GM21529 (cell line): ENCODE data around the gene KLHL5.
"Not testable (repeated sequence)": the region's sequence is repeated elsewhere in the genome, so short reads cannot be mapped to it uniquely, and the experiment has no call there.

Source experiments
- ATAC-seq: cut with Tn5 transposase; IDR thresholded peaks from one replicate; pipeline ENCODE4 v1.9.1; 2021; ENCODE audit not compliant: unreplicated experiment

The KLHL5 gene

DNA sequence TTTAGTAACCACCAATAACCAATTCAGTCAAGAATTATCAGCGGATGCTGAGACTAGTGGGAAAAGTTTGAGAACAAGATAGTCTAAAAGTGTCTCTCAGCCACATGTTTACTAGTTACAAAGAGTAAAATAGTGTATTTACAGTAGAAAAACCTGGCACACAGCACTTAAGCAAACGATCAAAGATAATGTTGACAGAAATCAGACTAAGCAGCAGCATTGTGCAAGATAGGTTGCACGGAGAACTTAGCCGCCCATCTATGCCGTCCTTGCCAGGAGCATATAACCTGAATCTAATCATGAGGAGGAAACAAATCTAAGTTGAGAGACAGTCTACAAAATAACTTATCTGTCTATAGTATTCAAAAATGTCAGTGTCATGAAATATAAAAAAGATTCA lies 35.3 kb downstream of the KLHL5 start:
- no peak for ATAC-seq

DNA sequence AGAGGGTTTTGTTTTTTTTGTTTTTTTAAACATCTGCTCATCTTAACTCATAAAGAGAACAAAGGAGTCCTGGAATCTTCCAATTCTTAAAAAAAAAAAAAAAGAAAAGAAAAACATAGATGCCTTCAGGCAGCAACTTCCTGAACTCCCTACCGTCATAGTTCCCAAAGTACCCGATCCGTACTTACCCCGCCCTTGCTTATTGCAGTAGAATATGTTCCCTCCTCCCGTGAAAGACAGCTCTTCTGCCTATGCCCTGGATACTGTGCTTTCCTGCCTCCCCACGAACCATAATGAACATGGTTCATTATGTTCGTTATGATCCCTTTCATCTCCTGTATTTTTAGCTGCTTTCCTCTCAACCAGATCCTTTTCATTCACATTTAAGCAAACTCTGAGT lies 40.3 kb downstream of the KLHL5 start:
- ATAC-seq, result no peak

DNA sequence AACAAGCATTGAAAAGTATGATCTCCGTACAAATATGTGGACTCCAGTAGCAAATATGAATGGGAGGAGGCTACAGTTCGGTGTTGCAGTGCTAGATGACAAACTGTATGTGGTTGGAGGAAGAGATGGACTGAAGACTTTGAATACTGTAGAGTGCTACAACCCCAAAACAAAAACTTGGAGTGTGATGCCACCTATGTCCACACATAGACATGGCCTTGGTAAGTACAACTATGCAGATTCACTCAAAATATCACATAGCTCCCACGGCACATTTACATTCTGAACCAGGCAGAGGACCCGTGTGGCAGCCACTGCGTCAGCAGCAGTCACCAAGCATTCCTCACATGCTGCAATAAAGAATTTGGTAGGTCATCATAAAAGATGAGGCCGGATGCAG lies 41.3 kb downstream of the KLHL5 start:
- no peak for ATAC-seq

DNA sequence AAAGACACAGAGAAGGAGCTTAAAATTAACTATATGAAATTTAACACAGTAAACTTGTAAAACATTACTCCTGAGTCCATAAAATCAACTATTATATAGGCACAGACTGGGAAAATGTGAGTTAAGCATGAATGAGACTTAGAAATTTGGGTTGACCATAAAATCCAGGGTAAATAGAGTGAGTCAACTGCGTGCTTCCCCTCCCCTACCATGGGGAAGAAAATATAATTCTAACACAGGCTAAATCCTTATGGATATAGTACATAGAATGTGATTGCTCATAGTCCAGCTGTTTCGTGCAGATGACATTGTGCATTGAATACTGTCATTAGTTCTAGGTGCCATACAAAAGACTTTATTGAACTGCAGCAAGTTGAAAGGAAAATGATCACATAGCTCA lies 42.2 kb downstream of the KLHL5 start:
- ATAC-seq, result no peak

DNA sequence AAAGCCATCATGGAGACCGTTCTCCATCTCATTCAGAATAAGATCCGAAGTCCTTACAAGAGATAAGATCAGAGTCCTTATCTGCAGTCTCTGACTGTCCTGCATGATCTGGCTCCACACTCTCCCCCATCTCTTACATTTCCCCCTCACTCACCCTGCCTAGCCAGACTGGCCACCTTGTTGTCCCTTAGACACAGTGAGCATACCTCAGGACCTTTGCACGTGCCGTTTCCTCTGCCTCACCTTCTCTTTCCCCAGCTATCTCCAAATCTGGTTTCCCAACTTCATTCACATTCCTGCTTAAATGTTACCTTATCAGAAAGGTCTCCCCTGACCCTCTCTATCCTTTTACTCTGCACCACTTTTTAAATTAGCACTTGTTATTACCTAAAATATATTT lies 44.0 kb downstream of the KLHL5 start:
- no peak for ATAC-seq

DNA sequence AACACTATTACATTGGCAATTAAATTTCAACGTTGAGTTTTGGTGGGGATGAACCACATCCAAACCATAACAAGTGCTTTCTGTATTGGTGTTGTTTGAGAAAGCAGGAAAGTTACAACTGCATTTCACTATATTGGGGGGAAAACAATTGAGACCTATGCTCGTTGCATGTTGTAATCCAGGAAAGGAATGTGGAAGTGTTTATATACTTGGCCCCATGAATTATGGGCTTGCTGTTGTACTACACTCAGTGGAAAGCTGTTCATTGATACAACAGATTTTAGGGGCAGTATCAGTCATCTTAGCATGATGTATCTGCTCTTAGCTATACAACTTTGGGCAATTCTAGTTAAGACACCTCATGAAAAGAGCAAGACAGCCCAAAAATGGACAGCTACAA lies 52.4 kb downstream of the KLHL5 start:
- no peak for ATAC-seq

DNA sequence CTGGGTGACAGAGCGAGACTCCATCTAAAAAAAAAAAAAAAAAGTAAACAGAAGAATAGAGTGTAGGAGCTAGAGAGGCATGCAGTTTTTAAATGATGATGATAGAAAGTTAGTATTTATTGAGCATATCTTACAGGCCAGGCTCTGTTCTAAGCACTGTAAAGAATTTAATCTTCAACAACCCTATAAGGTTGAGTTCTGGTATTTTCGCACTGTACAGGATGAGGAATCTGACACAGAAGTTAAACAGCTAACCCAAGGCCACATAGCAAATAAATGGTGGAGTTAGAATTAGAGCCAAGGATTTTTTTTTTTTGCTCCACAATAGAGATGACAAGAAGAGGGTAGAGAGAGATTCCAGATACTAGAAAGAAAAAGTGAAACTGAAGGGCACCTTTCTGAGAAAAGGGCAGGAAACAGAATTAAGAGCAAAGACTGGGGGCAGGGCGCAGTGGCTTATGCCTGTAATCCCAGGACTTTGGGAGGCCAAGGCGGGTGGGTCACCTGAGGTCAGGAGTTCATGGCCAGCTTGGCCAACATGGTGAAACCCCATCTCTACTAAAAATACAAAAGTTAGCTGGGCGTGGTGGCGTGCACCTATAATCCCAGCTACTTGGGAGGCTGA lies 56.1 kb downstream of the KLHL5 start:
- ATAC-seq, result no peak

DNA sequence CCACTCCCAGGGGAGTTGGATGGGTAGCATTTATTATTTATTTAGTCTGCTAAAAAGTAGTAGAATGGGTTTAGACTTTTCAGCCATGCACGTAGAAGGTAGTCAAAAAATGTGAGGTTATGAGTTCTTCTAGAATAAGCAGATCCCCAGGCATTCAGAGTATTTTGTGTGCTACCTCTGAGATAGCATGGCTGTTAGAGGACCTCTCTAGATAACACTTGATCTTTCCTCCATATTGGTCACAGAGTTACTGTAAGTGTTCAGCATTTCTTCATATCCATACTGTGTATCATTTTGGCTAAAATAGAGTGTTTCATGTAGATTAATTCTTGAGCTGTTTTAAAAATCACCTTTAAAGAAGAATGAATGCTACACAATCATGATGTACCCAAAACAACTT lies 58.4 kb downstream of the KLHL5 start:
- no peak for ATAC-seq

DNA sequence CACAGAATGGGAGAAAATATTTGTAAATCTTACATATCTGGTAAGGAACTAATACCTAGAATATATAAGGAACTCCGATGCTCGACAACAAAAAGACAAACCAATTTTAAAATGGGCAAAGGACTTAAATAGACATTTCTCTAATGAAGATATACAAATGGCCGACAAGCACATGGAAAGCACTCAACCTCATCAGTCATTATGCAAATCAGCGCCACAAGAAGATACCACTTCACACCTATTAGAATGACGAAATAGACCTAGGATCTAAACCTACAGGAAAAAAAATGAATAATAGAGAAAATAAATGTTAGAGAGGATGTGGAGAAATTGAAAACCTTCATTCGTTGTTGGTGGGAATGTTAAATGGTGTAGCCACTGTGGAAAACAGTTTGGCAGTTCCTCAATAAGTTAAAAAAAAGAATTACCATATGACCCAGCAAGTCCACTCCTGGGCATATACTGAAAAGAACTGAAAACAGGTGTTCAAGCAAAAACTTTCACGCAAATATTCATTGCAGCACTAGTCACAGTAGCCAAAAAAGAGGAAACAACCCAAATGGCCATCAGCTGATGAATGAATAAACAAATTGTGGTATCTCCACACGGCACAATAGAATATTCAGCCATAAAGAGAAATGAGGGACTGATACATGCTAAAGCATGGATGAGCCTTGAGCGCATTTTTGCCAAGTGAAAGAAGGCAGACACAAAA lies 63.0 kb downstream of the KLHL5 start:
- ATAC-seq, result peak; percentile 71

DNA sequence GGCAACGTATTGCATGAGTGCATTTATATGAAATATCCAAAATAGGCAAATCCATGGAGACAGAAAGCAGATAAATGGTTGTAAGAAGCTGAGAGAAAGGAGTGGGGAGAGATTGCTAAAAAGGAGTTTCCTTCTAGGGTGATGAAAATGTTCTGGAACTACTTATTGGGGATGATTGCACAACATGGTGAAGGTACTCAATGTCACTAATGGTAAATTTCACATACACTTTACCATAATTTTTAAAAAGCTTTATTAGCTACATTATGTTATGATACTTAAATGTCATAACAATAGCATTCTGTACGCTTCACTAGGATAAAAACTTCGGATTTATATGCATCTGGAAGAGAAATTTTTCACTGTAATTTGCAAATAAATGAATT lies 63.6 kb downstream of the KLHL5 start:
- no peak for ATAC-seq

DNA sequence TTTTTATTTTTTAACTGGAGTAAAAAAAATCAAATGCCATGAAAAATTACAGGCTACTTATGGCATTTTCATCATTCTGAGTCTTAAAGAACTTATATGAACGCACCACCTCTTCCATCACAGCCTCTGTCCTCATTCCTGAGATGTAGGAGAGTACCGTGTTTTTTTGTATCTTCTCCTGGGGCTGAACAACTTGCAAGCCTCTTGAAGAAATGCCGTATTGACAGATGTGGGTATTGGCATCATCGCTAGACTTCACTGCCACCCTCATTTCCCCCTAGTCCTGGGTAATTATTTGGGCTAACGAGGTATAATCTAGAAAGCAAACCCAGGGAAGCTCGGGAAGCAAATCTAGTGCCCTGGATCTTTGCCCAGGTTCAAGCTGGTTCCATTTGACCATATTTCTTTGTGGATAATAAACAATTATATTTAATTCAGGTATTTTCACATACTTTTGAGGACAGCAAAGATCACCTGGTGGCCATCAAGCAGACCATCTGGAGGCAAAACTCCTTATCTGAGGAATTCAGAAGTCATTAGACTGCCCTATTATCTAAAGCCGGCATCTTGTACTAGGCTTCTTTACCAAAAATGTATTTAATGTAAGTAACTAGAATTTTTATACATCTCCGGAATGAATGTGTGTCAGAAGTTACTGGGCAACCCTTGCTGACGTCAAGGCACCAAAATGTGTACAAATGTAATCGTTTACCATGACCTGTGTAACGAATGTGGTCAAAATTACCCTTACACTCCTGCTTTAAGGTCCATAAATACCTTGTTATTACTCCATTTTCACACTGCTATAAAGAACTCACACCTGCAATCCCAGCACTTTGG lies 64.4 kb downstream of the KLHL5 start:
- no peak for ATAC-seq

DNA sequence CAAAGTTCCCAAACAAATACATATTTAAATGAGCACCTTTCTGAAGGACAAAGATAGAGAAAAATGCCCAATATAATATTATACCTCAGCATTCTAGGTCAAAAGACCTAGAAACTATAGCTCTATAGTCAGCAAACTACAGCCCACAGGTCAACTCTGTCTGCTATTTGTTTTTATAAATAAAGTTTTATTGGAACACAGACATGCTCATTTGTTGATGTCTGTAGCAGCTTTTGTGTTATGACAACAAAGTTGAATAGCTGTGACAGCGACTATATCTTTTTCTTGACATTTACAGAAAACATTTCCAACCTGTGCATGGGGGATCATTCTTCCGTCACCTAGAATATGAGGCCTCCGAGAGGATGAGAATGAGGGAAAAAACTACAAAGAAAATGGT lies 71.6 kb downstream of the KLHL5 start:
- no peak for ATAC-seq

DNA sequence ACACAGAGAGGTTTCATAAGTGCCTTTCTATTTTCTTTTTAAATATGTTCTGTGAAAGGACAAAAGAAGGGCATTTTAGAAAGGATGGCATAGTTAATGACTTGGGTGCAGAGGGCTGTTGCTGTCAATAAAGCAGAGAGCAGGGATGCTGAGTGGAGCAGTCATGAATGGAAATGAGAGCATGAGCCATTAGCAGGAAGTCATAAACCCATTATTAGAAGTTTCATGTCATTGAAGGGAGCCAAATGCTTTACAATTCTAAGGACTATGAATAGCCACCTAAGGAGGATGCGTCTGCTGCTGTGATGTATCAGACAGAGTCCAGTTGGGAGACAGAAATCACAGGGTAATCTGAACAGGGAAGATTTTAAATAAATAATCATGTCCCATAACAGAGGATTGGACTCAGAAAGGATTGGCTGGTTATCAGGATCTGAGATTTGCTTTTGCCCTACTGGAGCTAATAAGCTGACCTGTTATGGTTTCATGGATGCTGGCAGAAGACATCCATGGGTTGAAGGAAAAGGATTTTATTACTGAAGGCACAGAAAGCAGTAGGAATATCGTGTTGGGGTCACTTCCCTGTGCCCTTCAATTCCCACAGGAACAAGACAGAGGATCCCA lies 72.8 kb downstream of the KLHL5 start:
- peak; percentile 30 for ATAC-seq

DNA sequence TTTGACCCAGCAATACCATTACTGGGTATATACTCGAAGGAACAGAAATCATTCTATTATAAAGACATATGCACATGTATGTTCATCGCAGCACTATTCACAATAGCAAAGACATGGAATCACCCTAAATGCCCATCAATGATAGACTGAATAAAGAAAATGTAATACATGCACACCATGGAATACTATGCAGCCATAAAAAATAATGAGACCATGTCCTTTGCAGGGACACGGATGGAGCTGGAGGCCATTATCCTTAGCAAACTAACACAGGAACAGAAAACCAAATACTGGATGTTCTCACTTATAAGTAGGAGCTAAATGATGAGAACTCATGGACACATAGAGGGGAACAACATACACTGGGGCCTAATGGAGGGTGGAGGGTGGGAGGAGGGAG lies 76.2 kb downstream of the KLHL5 start:
- ATAC-seq, result not testable (repeated sequence)

DNA sequence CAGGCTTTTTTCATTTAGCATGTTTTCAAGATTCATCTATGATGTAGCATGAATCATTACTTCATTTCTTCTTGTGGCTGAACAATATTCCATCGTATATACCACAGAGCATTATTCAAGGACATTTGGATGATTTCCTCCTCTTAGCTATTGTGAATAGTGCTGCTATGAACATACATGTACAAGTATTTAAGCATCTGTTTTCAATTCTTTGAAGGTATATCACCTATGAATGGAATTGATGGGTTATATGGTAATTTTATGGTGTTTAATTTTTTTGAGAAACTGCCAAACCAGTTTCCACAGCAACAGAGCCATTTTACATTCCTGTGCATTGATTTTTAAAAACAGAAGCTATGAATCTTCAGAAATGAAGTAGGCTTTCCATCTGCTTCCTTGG lies 84.2 kb downstream of the KLHL5 start:
- ATAC-seq, result no peak

DNA sequence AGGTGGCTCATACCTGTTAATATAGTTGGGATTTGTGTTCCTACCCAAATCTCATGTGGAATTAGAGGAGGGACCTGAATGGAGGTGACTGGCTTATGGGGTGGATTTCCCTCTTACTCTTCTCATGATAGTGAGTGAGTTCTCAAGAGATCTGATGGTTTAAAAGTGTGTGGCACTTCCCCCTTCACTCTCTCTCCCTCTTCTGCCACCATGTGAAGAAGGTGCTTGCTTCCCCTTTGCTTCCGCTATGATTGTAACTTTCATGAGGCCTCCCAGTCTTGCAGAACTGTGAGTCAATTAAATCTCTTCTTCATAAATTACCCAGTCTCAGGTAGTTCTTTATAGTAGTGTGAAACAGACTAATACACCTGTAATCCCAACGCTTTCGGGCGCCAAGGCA lies 92.0 kb downstream of the KLHL5 start:
- no peak for ATAC-seq

DNA sequence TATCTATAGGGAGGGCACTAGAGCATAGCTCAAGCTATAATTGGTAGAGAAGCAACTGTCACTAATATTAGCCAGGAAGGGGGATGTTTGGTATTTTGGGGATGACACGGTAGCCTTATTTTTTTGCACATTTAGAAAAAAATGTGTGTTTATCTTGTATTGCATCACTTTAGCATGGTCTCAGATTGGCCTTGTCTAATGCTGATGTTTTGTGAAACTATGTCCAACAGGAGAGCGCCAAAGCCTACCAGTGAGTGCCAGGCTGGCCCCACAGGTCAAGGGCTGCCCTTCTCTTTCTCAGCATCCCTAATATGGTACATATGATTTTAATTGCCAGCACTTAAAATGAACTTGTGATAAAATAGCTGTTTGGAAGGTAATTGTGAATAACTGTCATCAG lies 95.5 kb downstream of the KLHL5 start:
- no peak for ATAC-seq

DNA sequence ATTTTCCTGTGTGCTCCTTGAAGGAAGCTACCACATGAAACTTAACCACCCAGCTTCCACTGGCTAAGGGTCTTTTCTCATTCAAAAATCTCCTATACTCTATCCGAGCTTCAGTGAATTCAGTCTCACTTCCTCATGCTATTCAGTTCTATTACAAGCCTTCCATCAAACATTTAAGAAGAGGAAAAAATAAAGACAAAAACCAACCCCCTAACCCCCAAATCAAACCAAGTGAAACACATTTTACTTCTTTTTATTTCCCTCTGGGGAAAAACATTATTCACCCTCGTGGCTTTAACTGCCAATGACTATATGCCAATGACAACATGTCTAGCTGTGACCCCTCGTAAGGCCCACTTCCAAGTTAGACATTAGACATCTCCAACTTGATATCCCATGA lies 104.1 kb downstream of the KLHL5 start:
- no peak for ATAC-seq

DNA sequence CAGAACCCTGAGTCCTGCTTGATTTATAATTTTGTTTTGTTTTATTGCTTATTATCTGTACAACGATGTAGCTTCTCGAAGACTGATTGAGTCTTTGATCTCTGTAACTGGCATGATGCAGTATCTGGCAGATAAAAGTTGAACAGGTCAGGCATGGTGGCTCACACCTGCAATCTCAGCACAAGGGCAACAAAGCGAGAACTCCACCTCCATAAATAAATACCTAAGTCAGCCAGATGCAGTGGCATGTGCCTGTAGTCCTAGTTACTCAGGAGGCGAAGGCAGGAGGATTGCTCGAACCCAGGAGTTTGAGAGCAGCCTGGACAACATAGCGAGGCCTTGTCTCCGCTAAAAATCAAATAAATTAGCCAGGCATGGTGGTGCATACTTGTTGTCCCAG lies 104.6 kb downstream of the KLHL5 start:
- ATAC-seq, result no peak

DNA sequence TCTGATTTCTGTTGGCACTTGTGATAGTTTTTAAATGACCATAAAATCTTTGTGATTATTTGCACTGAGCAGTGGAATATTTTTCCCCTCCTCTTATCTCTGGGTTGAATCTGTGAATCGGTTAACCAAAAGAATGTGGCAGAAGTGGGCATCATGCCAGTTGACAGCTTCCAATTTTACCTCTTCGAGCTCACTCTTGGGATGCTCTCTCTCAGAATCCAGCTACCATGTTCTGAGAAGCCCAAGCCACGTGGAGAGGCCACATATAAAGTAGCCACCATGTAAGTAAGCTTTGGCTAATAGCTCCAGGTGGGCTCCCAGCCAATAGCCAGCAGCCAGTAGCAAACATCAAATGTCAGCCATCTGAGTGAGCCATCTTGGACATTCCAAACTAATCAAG lies 107.4 kb downstream of the KLHL5 start:
- ATAC-seq, result no peak

DNA sequence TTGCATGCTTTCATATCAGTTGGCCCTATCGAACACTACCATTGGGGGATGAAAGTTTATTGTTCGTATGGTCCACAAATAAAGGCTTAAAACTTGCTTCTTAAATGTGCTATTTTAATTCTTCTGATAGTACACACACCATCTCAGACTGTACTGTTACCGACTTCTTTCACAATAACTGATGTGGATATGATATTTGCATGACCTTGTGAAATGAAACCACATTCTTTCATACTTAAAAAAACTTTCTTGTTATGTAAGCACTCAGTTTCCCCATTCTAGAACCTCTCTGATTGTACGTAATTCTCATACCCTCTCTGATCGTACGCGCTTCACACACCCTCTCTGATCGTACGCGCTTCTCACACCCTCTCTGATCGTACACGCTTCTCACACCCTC lies 108.3 kb downstream of the KLHL5 start:
- no peak for ATAC-seq
